H9 (cell line): ENCODE data around the gene NOXA1. TPM values are rescaled to one million over a fixed set of nuclear protein-coding genes. Genes with fewer than 3 reads are reported as not detected.

Experiments
- DNase-seq: peaks from one replicate; pipeline ENCODE4 v3.0.0-alpha.2; 2017
- H2AFZ ChIP-seq: one replicate; pipeline ENCODE4 v1.6.1; 2013; ENCODE audit warnings: mild to moderate bottlenecking, low read length, control low read depth, moderate library complexity
- H2AK5ac ChIP-seq: 2 replicates; pipeline ENCODE4 v1.6.1; 2013; ENCODE audit warnings: low read length, control low read depth, mixed read lengths; ENCODE audit not compliant: insufficient read length
- H2BK120ac ChIP-seq: one replicate; pipeline ENCODE4 v1.6.1; 2013; ENCODE audit warnings: low read depth, mild to moderate bottlenecking, low read length, control low read depth, inconsistent platforms; ENCODE audit not compliant: poor library complexity, severe bottlenecking
- H2BK12ac ChIP-seq: 2 replicates; pipeline ENCODE4 v1.6.1; 2013; ENCODE audit warnings: low read length, control low read depth, mixed read lengths, low read depth; ENCODE audit not compliant: insufficient read length
- H2BK15ac ChIP-seq: 2 replicates; pipeline ENCODE4 v1.6.1; 2013; ENCODE audit warnings: low read depth, low read length, control low read depth
- H2BK20ac ChIP-seq: one replicate; pipeline ENCODE4 v1.6.1; 2013; ENCODE audit warnings: low read depth, mild to moderate bottlenecking, low read length, control low read depth, inconsistent platforms; ENCODE audit not compliant: poor library complexity, severe bottlenecking
- H2BK5ac ChIP-seq: 2 replicates; pipeline ENCODE4 v1.6.1; 2013; ENCODE audit warnings: low read length, control low read depth, mixed read lengths; ENCODE audit not compliant: insufficient read length
- H3K14ac ChIP-seq: 2 replicates; pipeline ENCODE4 v1.6.1; 2013; ENCODE audit warnings: low read length, control low read depth; ENCODE audit not compliant: insufficient read depth
- H3K18ac ChIP-seq: 2 replicates; pipeline ENCODE4 v1.6.1; 2013; ENCODE audit warnings: low read depth, mild to moderate bottlenecking, mixed read lengths, low read length, control low read depth; ENCODE audit not compliant: insufficient read length
- H3K23ac ChIP-seq: 2 replicates; pipeline ENCODE4 v1.6.1; 2013; ENCODE audit warnings: low read length, control low read depth, mixed read lengths, low read depth; ENCODE audit not compliant: insufficient read length
- H3K23me2 ChIP-seq: 2 replicates; pipeline ENCODE4 v1.6.1; 2013; ENCODE audit warnings: low read depth, mild to moderate bottlenecking, mixed read lengths, low read length, control low read depth; ENCODE audit not compliant: insufficient read length, poor library complexity, severe bottlenecking
- H3K27ac ChIP-seq: 2 replicates; pipeline ENCODE4 v1.5.1; 2013; ENCODE audit warnings: low read length, control low read depth, mixed read lengths, low read depth; ENCODE audit not compliant: insufficient read length
- H3K27me3 ChIP-seq: 2 replicates; pipeline ENCODE4 v1.6.1; 2013; ENCODE audit warnings: low read length, control low read depth, inconsistent platforms; ENCODE audit not compliant: insufficient read depth
- H3K4ac ChIP-seq: 2 replicates; pipeline ENCODE4 v1.6.1; 2013; ENCODE audit warnings: low read depth, mild to moderate bottlenecking, control low read depth, inconsistent platforms, low read length, moderate library complexity
- H3K4me1 ChIP-seq: 2 replicates; pipeline ENCODE4 v1.6.1; 2013; ENCODE audit warnings: low read length, control low read depth, inconsistent platforms; ENCODE audit not compliant: insufficient read depth
- H3K4me2 ChIP-seq: 2 replicates; pipeline ENCODE4 v1.6.1; 2013; ENCODE audit warnings: low read length, control low read depth, mixed read lengths; ENCODE audit not compliant: insufficient read length, insufficient read depth
- H3K56ac ChIP-seq: 2 replicates; pipeline ENCODE4 v1.6.1; 2013; ENCODE audit warnings: low read depth, mild to moderate bottlenecking, mixed read lengths, low read length, control low read depth; ENCODE audit not compliant: insufficient read length
- H3K79me1 ChIP-seq: 2 replicates; pipeline ENCODE4 v1.6.1; 2013; ENCODE audit warnings: low read depth, mild to moderate bottlenecking, moderate library complexity, low read length, control low read depth, inconsistent platforms; ENCODE audit not compliant: insufficient read depth, poor library complexity, severe bottlenecking
- H3K79me2 ChIP-seq: 2 replicates; pipeline ENCODE4 v1.6.1; 2013; ENCODE audit warnings: low read length, control low read depth, inconsistent platforms; ENCODE audit not compliant: insufficient read depth
- H3K9ac ChIP-seq: 2 replicates; pipeline ENCODE4 v1.6.1; 2013; ENCODE audit warnings: low read length, control low read depth, mixed read lengths; ENCODE audit not compliant: insufficient read length; ENCODE audit errors: extremely low read depth
- H3K9me3 ChIP-seq: one replicate; pipeline ENCODE4 v1.6.1; 2013; ENCODE audit warnings: low read depth, low read length, inconsistent platforms; ENCODE audit not compliant: control insufficient read depth
- H3T11ph ChIP-seq: one replicate; pipeline ENCODE4 v1.6.1; 2013; ENCODE audit warnings: mild to moderate bottlenecking, low read length, control low read depth, inconsistent platforms
- H4K20me1 ChIP-seq: one replicate; pipeline ENCODE4 v1.6.1; 2013; ENCODE audit not compliant: control insufficient read depth, insufficient read length, insufficient read depth
- H4K5ac ChIP-seq: 2 replicates; pipeline ENCODE4 v1.6.1; 2013; ENCODE audit warnings: low read depth, mild to moderate bottlenecking, mixed read lengths, low read length, control low read depth; ENCODE audit not compliant: insufficient read length
- H4K8ac ChIP-seq: replicated peaks from 2 replicates; pipeline ENCODE4 v1.6.1; 2013; ENCODE audit warnings: low read length, control low read depth, mixed read lengths, low read depth; ENCODE audit not compliant: insufficient read length
- H4K91ac ChIP-seq: 2 replicates; pipeline ENCODE4 v1.6.1; 2013; ENCODE audit warnings: low read depth, mild to moderate bottlenecking, moderate library complexity, mixed read lengths, low read length, control low read depth; ENCODE audit not compliant: insufficient read length
- H3K27ac Mint-ChIP-seq, 3 experiments: 2 replicates in 2 of 3; 3 replicates in 1 of 3; pipeline ENCODE4 v1.8.0; 2020 to 2021; ENCODE audit warnings: mixed read lengths in 3 of 3, mild to moderate bottlenecking in 1 of 3, moderate library complexity in 1 of 3
- H3K27me3 Mint-ChIP-seq: 2 replicates; pipeline ENCODE4 v1.8.0; 2021; ENCODE audit warnings: low read depth, mild to moderate bottlenecking, moderate library complexity, mixed read lengths
- H3K36me3 Mint-ChIP-seq, 3 experiments: 2 replicates in 2 of 3; 3 replicates in 1 of 3; pipeline ENCODE4 v1.8.0; 2020 to 2021; ENCODE audit warnings: low read depth in 3 of 3, mixed read lengths in 3 of 3; ENCODE audit not compliant: insufficient read depth in 1 of 3
- H3K4me1 Mint-ChIP-seq, 2 experiments: 2 replicates each; pipeline ENCODE4 v1.8.0; 2020; ENCODE audit warnings: mixed read lengths in 2 of 2
- H3K4me3 Mint-ChIP-seq, 2 experiments: 2 replicates in 1 of 2; 3 replicates in 1 of 2; pipeline ENCODE4 v1.8.0; 2020 to 2021; ENCODE audit warnings: mild to moderate bottlenecking in 2 of 2, mixed read lengths in 2 of 2, moderate library complexity in 1 of 2
- H3K9me3 Mint-ChIP-seq, 2 experiments: 2 replicates in 1 of 2; 3 replicates in 1 of 2; pipeline ENCODE4 v1.8.0; 2020; ENCODE audit warnings: mild to moderate bottlenecking in 2 of 2, mixed read lengths in 2 of 2, moderate library complexity in 1 of 2
- CTCF ChIP-seq: fragments of 200-600 bp; sonication (generic); conservative IDR thresholded peaks from 3 replicates; pipeline ENCODE4 v1.8.0; 2021; ENCODE audit warnings: antibody characterized with exemption, mild to moderate bottlenecking
- WGBS: extraction: QIAGEN DNeasy Blood & Tissue Kit; methylation state at CpG from one replicate; pipeline ENCODE4 v1.1.7; 2013; ENCODE audit warnings: missing lambda C conversion rate, low lambda C conversion rate, mixed read lengths; ENCODE audit not compliant: insufficient read length; ENCODE audit errors: extremely low coverage; 5-methylcytosine and 5-hydroxymethylcytosine counted together
- total RNA-seq: library from RNA; stranded (reverse); gene quantifications from 2 replicates; pipeline ENCODE4 v1.2.1, GENCODE V29; 2021

NOXA1 gene
- total RNA-seq, 1 experiment from 2014 or later: 2.0 TPM

- no peak overlapping the region for H3K9ac ChIP-seq
- Mint-ChIP-seq H3K4me3 (no peak overlapping the region), H3K27ac (no peak overlapping the region), H3K36me3 (no peaks in the 10 kb centered on the region), H3K9me3 (no peaks in the 10 kb centered on the region), H3K27me3 (peaks cover 6% of the 10 kb centered on the region), H3K4me1 (no peaks in the 10 kb centered on the region; a peak in 1 of 4 replicates)
- no peak overlapping the region for H2AK5ac ChIP-seq
- H2BK12ac ChIP-seq: no peak overlapping the region
- WGBS: no CpG with 5 or more reads among the region's 14 CpGs
- H2BK15ac ChIP-seq: no peak overlapping the region
- H4K91ac ChIP-seq: no peak overlapping the region
- H3K4ac ChIP-seq: no peak overlapping the region
- H2BK20ac ChIP-seq: no peak overlapping the region
- H2AFZ ChIP-seq: no peak overlapping the region
- no peak for DNase-seq
- H4K5ac ChIP-seq: no peak overlapping the region
- no peaks in the 10 kb centered on the region for H3K27me3 ChIP-seq
- no peak overlapping the region for H3K14ac ChIP-seq
- H3K18ac ChIP-seq: no peak overlapping the region
- no peak for TF ChIP-seq CTCF
- no peaks in the 10 kb centered on the region for H3K79me1 ChIP-seq
- H3K56ac ChIP-seq: no peak overlapping the region
- no peaks in the 10 kb centered on the region for H4K20me1 ChIP-seq
- no peaks in the 10 kb centered on the region for H3K9me3 ChIP-seq
- no peaks in the 10 kb centered on the region for H3K4me1 ChIP-seq
- H3K23me2 ChIP-seq: no peaks in the 10 kb centered on the region
- no peak overlapping the region for H3K27ac ChIP-seq
- H4K8ac ChIP-seq: no peak overlapping the region
- H3K23ac ChIP-seq: no peak overlapping the region
- no peak overlapping the region for H3K4me2 ChIP-seq
- no peak overlapping the region for H2BK5ac ChIP-seq
- no peak overlapping the region for H3T11ph ChIP-seq
- no peak overlapping the region for H2BK120ac ChIP-seq
- no peaks in the 10 kb centered on the region for H3K79me2 ChIP-seq
Observed at GRCh38 chr9:137429546-137429890, 6.3 kb downstream of the NOXA1 start.
